T-helper 2 cell (primary cell): ENCODE results near the gene CATSPER1.

Experiments
- DNase-seq, 5 experiments: peaks; one replicate each; pipeline versions ENCODE4 v3.0.0 to v3.0.0-alpha.2; 2012 to 2022

The CATSPER1 gene

GRCh38 chr11:66002648-66003225, 23.5 kb downstream of the CATSPER1 start:
- peak in 1 of 5 experiments; percentile 57 for DNase-seq

- peak; percentile 64 to 99 (median 88) for DNase-seq
These were observed 24.2 kb downstream of the CATSPER1 start, which contains the start of the genes BANF1 and EIF1AD for GRCh38 chr11:66001942-66002647. Gene BANF1 (plus strand): TSS chr11:66002503. CDS start chr11:66003251, 748 bp downstream. Gene EIF1AD (minus strand): TSS chr11:66002157. CDS start chr11:66000389, 1,768 bp downstream.

- DNase-seq, result no peak
These were observed 29.0 kb downstream of the CATSPER1 start for GRCh38 chr11:65997286-65997685.

- DNase-seq, result no peak
These were observed 34.2 kb downstream of the CATSPER1 start for GRCh38 chr11:65992056-65992455.

GRCh38 chr11:65988791-65989592, 37.3 kb downstream of the CATSPER1 start:
- DNase-seq, result peak; percentile 44 to 94 (median 82)

GRCh38 chr11:65987336-65987735, 38.9 kb downstream of the CATSPER1 start:
- no peak for DNase-seq

- DNase-seq, result no peak
These were observed 42.7 kb downstream of the CATSPER1 start for GRCh38 chr11:65983589-65983987.

- DNase-seq, result no peak
These were observed 43.3 kb downstream of the CATSPER1 start for GRCh38 chr11:65982824-65983588.

GRCh38 chr11:65981972-65982823, 44.1 kb downstream of the CATSPER1 start:
- DNase-seq, result no peak

- DNase-seq, result no peak
These were observed 45.1 kb downstream of the CATSPER1 start for GRCh38 chr11:65981101-65981740.

GRCh38 chr11:65979261-65979759, 47.0 kb downstream of the CATSPER1 start:
- no peak for DNase-seq

- no peak for DNase-seq
These were observed 47.7 kb downstream of the CATSPER1 start for GRCh38 chr11:65978391-65979238.

GRCh38 chr11:65977621-65978390, 48.5 kb downstream of the CATSPER1 start:
- no peak for DNase-seq

- DNase-seq, result no peak
These were observed 49.8 kb downstream of the CATSPER1 start for GRCh38 chr11:65976216-65977176.

- DNase-seq, result no peak
These were observed 50.5 kb downstream of the CATSPER1 start for GRCh38 chr11:65975771-65976170.

GRCh38 chr11:65973439-65974110, 52.7 kb downstream of the CATSPER1 start:
- no peak for DNase-seq

- no peak for DNase-seq
These were observed 54.2 kb downstream of the CATSPER1 start for GRCh38 chr11:65972116-65972515.
